ENCODE measurements around the gene TRPV4.

Gene TRPV4

GRCh38 chr12:109762071-109762672, 71.0 kb downstream of the TRPV4 start:
- no peak for DNase-seq (ENCODE audit: low read depth)

- no peak for DNase-seq (ENCODE audit: low read depth)
Observed at GRCh38 chr12:109760930-109761921, 72.0 kb downstream of the TRPV4 start.

GRCh38 chr12:109760031-109760929, 72.9 kb downstream of the TRPV4 start:
- DNase-seq (ENCODE audit: low read depth) = no peak

GRCh38 chr12:109759595-109759994, 73.6 kb downstream of the TRPV4 start:
- DNase-seq (ENCODE audit: low read depth) = no peak

GRCh38 chr12:109758426-109759420, 74.5 kb downstream of the TRPV4 start:
- no peak for DNase-seq (ENCODE audit: low read depth)

- DNase-seq (ENCODE audit: low read depth) = no peak
Observed at GRCh38 chr12:109757671-109758265, 75.4 kb downstream of the TRPV4 start.

- DNase-seq (ENCODE audit: low read depth) = no peak
Observed at GRCh38 chr12:109756457-109756856, 76.7 kb downstream of the TRPV4 start.

- no peak for DNase-seq (ENCODE audit: low read depth)
Observed at GRCh38 chr12:109753959-109754358, 79.2 kb downstream of the TRPV4 start.

- no peak for DNase-seq (ENCODE audit: low read depth)
Observed at GRCh38 chr12:109753054-109753401, 80.2 kb downstream of the TRPV4 start.

GRCh38 chr12:109752117-109753053, 80.8 kb downstream of the TRPV4 start:
- no peak for DNase-seq (ENCODE audit: low read depth)

GRCh38 chr12:109744986-109745942, 87.9 kb downstream of the TRPV4 start:
- no peak for DNase-seq (ENCODE audit: low read depth)

- DNase-seq (ENCODE audit: low read depth) = no peak
Observed at GRCh38 chr12:109744026-109744425, 89.2 kb downstream of the TRPV4 start.

GRCh38 chr12:109743076-109743910, 89.9 kb downstream of the TRPV4 start:
- no peak for DNase-seq (ENCODE audit: low read depth)

GRCh38 chr12:109741970-109742703, 91.1 kb downstream of the TRPV4 start:
- DNase-seq (ENCODE audit: low read depth) = no peak

- no peak for DNase-seq (ENCODE audit: low read depth)
Observed at GRCh38 chr12:109741286-109741969, 91.8 kb downstream of the TRPV4 start.

- no peak for DNase-seq (ENCODE audit: low read depth)
Observed at GRCh38 chr12:109740694-109741245, 92.4 kb downstream of the TRPV4 start.
